Mammary epithelial cell (primary cell): Measurements from ENCODE around the gene RTN4IP1.

ENCODE experiments used
- CTCF ChIP-seq, 2 donors: IDR thresholded peaks in 1 of 2; conservative IDR thresholded peaks in 1 of 2; 2 replicates each; pipeline ENCODE4 v1.5.1; 2011 to 2012; ENCODE audit warnings: inconsistent platforms in 2 of 2, low read length in 2 of 2, mild to moderate bottlenecking in 2 of 2, control low read depth in 1 of 2, low read depth in 1 of 2; ENCODE audit not compliant: insufficient read depth in 1 of 2; ENCODE audit errors: extremely low read depth in 1 of 2
- EZH2 ChIP-seq: IDR thresholded peaks from 2 replicates; pipeline ENCODE4 v1.6.1; 2012; ENCODE audit warnings: low read length, inconsistent platforms, borderline replicate concordance

- no peak for TF ChIP-seq CTCF (conservative IDR thresholded peaks at IDR 0.05 in 1 of 2, IDR thresholded peaks at IDR 0.05 in 1 of 2; ENCODE audit: extremely low read depth in 1 of 2, insufficient read depth in 1 of 2, low read depth in 1 of 2, low read length in 2 of 2)
- no peak for TF ChIP-seq EZH2
Measured at GRCh38 chr6:106551155-106551554, 78.1 kb downstream of the RTN4IP1 start.
